Vagina (tissue), 2 donors: Measurements from ENCODE around the gene GSTK1. TPM values are rescaled to one million over a fixed set of nuclear protein-coding genes. Genes with fewer than 3 reads are reported as not detected.

Experiments
- DNase-seq, 2 donors: peaks; one replicate each; pipeline ENCODE4 v3.0.0-alpha.2; 2017; ENCODE audit errors: extremely low spot score in 2 of 2
- H3K27ac ChIP-seq: fragments of 200-600 bp; sonication (generic); one replicate; pipeline ENCODE4 v1.5.1; 2019
- H3K27me3 ChIP-seq: fragments of 200-600 bp; sonication (generic); one replicate; pipeline ENCODE4 v1.5.1; 2019
- H3K36me3 ChIP-seq, 2 donors: fragments of 200-600 bp; sonication (generic); one replicate each; pipeline ENCODE4 v1.5.1; 2017 to 2019
- H3K4me1 ChIP-seq: fragments of 200-600 bp; sonication (generic); one replicate; pipeline ENCODE4 v1.5.1; 2019
- H3K4me3 ChIP-seq, 2 donors: fragments of 200-600 bp; sonication (generic); 1 replicate in 1 of 2; 2 replicates in 1 of 2; pipeline ENCODE4 v1.5.1; 2016 to 2019
- H3K9me3 ChIP-seq: fragments of 200-600 bp; sonication (generic); one replicate; pipeline ENCODE4 v1.5.1; 2019
- CTCF ChIP-seq, 3 experiments: fragments of 450-650 bp in 2 of 3; fragments of 200-600 bp in 1 of 3; sonication (generic) in 1 of 3; IDR thresholded peaks; one replicate each; pipeline ENCODE4 v1.5.1; 2017 to 2019; ENCODE audit warnings: antibody characterized with exemption in 3 of 3, mild to moderate bottlenecking in 2 of 3, moderate library complexity in 2 of 3
- POLR2A ChIP-seq, 2 donors: fragments of 450-650 bp; IDR thresholded peaks; one replicate each; pipeline ENCODE4 v1.6.1; 2017; ENCODE audit warnings: antibody characterized with exemption in 2 of 2, mild to moderate bottlenecking in 2 of 2, moderate library complexity in 2 of 2
- POLR2AphosphoS5 ChIP-seq, 2 donors: sonication (generic); formaldehyde crosslinking; IDR thresholded peaks; one replicate each; pipeline ENCODE4 v1.9.0; 2017; ENCODE audit warnings: antibody characterized with exemption in 2 of 2, mild to moderate bottlenecking in 2 of 2, low read depth in 1 of 2; ENCODE audit not compliant: insufficient read depth in 1 of 2
- intact Hi-C: fragments of 100-400 bp; cut with DNase I; formaldehyde crosslinking; loops from one replicate; pipeline ENCODE4 v1.15.1; 2023
- total RNA-seq: library from RNA; depleted of rRNA; stranded (reverse); fragments of >200 nt; gene quantifications from one replicate; pipeline ENCODE4 v1.2.3, GENCODE V29; 2016

The GSTK1 gene
- total RNA-seq, 1 donor from 2014 or later, result 127 TPM

- no peak for DNase-seq
- Histone ChIP-seq H3K27ac (no peak overlapping the region), H3K4me1 (no peaks in the 10 kb centered on the region), H3K36me3 (no peaks in the 10 kb centered on the region), H3K9me3 (no peaks in the 10 kb centered on the region), H3K4me3 (no peak overlapping the region), H3K27me3 (no peaks in the 10 kb centered on the region)
- intact Hi-C loops, result loop anchor here (10.0 kb wide), 1 partner anchor 166 kb away; no protein-coding TSS in a partner anchor
- no peak for TF ChIP-seq POLR2AphosphoS5 (IDR thresholded peaks at IDR 0.05; ENCODE audit: insufficient read depth in 1 of 2, low read depth in 1 of 2)
- TF ChIP-seq POLR2A (IDR thresholded peaks at IDR 0.05), result no peak
- no peak for TF ChIP-seq CTCF (IDR thresholded peaks at IDR 0.05)
Observed at GRCh38 chr7:143248761-143249354, 14.4 kb upstream of the GSTK1 start.

- H3K27me3 ChIP-seq, result no peaks in the 10 kb centered on the region
- no peak overlapping the region for H3K4me3 ChIP-seq
- TF ChIP-seq POLR2AphosphoS5 (IDR thresholded peaks at IDR 0.05; ENCODE audit: insufficient read depth in 1 of 2, low read depth in 1 of 2) (no peak), CTCF (IDR thresholded peaks at IDR 0.05) (no peak), POLR2A (IDR thresholded peaks at IDR 0.05) (no peak)
- no peaks in the 10 kb centered on the region for H3K4me1 ChIP-seq
- H3K36me3 ChIP-seq, result no peaks in the 10 kb centered on the region
- DNase-seq, result no peak
- H3K9me3 ChIP-seq, result no peaks in the 10 kb centered on the region
- intact Hi-C loops, result no loop called here
- H3K27ac ChIP-seq, result no peak overlapping the region
Observed at GRCh38 chr7:143250199-143250598, 13.0 kb upstream of the GSTK1 start.

- Histone ChIP-seq H3K4me3 (no peak overlapping the region), H3K9me3 (no peaks in the 10 kb centered on the region), H3K27me3 (no peaks in the 10 kb centered on the region), H3K27ac (no peak overlapping the region), H3K36me3 (no peaks in the 10 kb centered on the region), H3K4me1 (no peaks in the 10 kb centered on the region)
- TF ChIP-seq POLR2A (IDR thresholded peaks at IDR 0.05), result no peak
- TF ChIP-seq CTCF (IDR thresholded peaks at IDR 0.05), result no peak
- TF ChIP-seq POLR2AphosphoS5 (IDR thresholded peaks at IDR 0.05; ENCODE audit: insufficient read depth in 1 of 2, low read depth in 1 of 2), result no peak
- no peak for DNase-seq
- intact Hi-C loops, result no loop called here
Observed at GRCh38 chr7:143250822-143251221, 12.4 kb upstream of the GSTK1 start.

GRCh38 chr7:143252006-143252405, 11.2 kb upstream of the GSTK1 start:
- no peaks in the 10 kb centered on the region for H3K9me3 ChIP-seq
- no peak overlapping the region for H3K4me3 ChIP-seq
- no peaks in the 10 kb centered on the region for H3K27me3 ChIP-seq
- H3K36me3 ChIP-seq, result no peaks in the 10 kb centered on the region
- intact Hi-C loops, result no loop called here
- H3K27ac ChIP-seq, result no peak overlapping the region
- no peak for DNase-seq
- TF ChIP-seq CTCF (IDR thresholded peaks at IDR 0.05), result no peak
- no peak for TF ChIP-seq POLR2A (IDR thresholded peaks at IDR 0.05)
- no peak for TF ChIP-seq POLR2AphosphoS5 (IDR thresholded peaks at IDR 0.05; ENCODE audit: insufficient read depth in 1 of 2, low read depth in 1 of 2)
- no peaks in the 10 kb centered on the region for H3K4me1 ChIP-seq

- H3K4me3 ChIP-seq, result no peak overlapping the region
- no peak overlapping the region for H3K27ac ChIP-seq
- no peaks in the 10 kb centered on the region for H3K9me3 ChIP-seq
- DNase-seq, result no peak
- TF ChIP-seq CTCF (IDR thresholded peaks at IDR 0.05) (no peak), POLR2AphosphoS5 (IDR thresholded peaks at IDR 0.05; ENCODE audit: insufficient read depth in 1 of 2, low read depth in 1 of 2) (no peak), POLR2A (IDR thresholded peaks at IDR 0.05) (no peak)
- H3K4me1 ChIP-seq, result no peaks in the 10 kb centered on the region
- no peaks in the 10 kb centered on the region for H3K36me3 ChIP-seq
- H3K27me3 ChIP-seq, result no peaks in the 10 kb centered on the region
- intact Hi-C loops, result no loop called here
Observed at GRCh38 chr7:143255564-143255963, 7.7 kb upstream of the GSTK1 start.
